Pons (tissue), 1 donor: ENCODE measurements around the gene ZNF213.

ENCODE experiments used
- DNase-seq: peaks from one replicate; pipeline ENCODE4 v3.0.0-alpha.2; 2016; ENCODE audit warnings: low spot score

Gene ZNF213, protein sequence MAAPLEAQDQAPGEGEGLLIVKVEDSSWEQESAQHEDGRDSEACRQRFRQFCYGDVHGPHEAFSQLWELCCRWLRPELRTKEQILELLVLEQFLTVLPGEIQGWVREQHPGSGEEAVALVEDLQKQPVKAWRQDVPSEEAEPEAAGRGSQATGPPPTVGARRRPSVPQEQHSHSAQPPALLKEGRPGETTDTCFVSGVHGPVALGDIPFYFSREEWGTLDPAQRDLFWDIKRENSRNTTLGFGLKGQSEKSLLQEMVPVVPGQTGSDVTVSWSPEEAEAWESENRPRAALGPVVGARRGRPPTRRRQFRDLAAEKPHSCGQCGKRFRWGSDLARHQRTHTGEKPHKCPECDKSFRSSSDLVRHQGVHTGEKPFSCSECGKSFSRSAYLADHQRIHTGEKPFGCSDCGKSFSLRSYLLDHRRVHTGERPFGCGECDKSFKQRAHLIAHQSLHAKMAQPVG

DNA sequence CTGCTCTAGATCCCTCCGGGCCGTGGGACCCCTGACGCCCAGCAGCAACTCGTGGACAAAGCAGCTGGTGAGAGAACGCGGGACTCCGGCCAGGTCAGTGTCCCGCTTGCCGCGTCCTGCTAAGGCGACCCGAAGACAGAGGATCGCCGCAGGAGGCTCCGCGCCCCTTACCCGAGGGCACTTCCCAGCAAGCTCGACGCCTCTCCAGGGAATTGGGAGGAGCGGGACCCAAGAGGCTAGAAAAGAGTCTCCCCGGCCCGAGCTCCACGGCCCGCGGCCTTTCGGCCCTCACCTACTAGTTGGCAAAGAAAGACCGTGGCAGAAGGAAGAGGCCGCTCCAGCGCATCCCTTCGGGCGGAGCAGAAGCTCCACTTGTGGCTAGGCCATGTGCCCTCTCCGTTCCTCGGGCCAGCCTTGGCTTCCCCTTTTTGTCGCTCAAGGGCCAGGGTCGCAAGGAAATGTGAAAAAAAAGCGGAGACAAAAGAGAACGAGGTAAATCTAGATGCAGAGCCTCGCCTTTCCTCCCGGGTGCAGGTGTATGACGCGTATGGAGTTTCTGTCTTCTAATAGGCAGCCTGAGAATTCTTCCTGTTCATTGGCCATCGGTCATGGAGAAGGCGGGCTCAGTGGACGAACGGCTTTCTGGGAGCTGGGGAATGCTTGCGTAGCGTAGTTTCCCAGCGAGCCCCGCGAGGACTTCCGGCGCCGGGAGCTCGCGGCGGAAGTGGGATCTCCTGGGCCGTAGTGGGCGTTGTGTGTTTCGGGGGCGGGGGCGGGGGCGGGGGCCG lies at the start of gene ZNF213:
TSS of gene ZNF213 (plus strand) at position 692 of the 788 bp plus-strand sequence. CDS start 2,252 bp downstream, outside the sequence.
- DNase-seq, result peak; percentile 99

DNA sequence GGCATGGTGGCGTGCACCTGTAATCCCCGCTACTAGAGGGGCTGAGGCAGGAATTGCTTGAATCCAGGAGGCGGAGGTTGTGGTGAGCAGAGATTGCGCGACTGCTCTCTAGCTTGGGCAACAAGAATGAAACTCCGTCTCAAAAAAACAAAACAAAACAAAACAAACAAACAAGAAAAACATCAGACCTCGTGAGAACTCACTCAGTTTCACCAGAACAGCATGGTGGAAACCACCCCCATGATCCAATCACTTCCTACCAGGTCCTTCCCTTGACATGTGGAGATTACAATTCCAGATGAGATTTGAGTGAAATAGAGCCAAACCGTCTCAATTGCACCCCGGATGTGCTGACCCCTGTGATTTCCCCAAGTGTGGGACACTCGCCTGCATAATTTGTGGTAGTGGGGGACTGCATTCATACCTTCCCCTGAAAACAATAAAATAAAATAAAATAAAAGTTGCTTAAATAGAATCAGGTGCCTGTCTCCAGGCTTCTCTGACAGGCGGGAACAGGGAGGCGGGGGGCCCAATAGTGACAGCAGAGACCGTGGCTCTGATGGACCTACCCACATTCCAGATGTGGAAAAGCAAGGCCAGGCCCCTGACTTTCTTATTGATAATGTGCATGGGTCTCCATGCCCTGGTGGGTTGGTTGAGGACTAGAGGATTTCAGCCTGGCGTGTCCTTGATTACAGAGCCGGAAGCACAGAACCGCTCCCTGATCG lies 48.8 kb upstream of the ZNF213 start:
- DNase-seq, result no peak

DNA sequence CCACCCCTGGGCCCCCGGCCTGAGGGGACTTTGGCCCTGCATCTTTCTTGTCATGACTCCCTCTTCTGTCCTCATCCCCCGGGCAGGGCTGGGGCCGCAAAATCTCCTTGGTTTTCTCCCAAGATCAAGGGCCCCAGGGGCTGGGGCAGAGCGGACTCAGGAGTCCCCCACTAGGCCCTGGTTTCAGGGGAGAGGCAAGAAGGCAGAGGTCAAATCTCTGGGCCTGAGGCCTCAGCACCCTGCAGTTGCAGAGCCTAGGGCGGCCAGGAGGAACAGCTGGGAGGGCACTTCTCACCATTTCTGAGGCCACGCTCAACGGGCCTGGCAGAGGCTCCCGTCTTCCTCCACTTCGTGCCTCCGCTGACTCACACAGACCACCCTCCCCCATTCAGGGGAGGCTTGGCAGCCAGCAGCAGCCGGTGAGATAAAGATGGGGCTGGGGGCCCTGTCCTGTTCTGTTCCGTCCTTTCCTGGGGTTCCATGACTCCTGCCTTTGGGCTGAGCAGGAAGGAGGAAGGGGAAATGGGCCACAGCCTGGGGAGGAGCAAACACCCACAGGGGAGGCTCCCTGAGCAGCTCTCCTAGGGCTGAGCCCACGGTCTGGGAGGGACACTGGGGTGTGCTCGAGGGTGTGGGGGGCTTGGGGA lies 48.1 kb upstream of the ZNF213 start:
- no peak for DNase-seq

DNA sequence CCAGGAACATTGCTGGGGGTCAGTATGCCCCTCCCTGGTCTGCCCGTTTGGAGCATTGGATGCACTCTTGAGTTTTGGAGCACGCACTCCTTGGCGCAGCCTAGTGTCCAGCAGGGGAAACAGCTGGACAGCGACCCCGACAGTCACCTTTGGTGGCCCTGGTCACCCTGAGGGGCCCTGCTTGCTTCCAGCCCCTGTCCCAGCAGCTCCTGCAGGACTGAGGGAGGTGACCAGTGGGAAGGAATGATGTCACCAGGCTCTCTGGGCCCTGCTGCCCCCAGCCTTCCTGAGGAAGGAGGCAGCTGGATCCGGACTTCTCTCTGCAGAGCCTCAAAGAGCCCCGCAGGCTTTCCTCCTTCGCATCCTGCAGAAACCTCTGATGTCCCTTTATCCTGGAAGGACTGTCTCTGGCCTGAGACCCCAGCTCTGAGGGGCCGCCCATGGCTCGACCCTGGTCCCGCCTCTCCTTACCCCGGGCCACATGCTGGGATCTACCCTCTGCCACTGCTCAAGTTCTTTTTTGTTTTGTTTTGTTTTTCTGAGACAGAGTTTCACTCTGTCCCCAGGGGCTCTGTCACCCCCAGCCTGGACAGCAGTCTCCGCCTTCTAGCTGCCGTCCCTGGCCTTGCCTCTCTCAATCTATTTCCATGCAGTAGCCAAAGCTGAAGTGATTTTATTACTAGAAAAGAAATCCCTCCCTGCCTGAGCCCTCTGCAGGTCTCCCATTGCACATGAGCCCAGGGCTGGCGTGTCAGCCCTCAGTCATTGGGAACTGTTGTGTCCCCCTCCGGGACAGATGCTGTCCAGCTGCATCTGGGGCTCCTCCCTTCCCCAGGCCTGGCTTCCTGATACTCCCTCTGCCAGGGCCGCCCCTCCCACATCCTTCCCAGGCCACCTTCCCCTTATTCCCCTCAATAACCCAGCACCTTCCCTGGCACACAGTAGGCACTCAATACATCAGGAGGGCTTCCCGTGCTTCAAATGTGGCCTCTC lies 47.3 kb upstream of the ZNF213 start:
- no peak for DNase-seq

- no peak for DNase-seq
Observed at GRCh38 chr16:3088450-3088849, 46.4 kb upstream of the ZNF213 start.

- DNase-seq, result no peak
Observed at GRCh38 chr16:3088925-3089716, 45.7 kb upstream of the ZNF213 start.

DNA sequence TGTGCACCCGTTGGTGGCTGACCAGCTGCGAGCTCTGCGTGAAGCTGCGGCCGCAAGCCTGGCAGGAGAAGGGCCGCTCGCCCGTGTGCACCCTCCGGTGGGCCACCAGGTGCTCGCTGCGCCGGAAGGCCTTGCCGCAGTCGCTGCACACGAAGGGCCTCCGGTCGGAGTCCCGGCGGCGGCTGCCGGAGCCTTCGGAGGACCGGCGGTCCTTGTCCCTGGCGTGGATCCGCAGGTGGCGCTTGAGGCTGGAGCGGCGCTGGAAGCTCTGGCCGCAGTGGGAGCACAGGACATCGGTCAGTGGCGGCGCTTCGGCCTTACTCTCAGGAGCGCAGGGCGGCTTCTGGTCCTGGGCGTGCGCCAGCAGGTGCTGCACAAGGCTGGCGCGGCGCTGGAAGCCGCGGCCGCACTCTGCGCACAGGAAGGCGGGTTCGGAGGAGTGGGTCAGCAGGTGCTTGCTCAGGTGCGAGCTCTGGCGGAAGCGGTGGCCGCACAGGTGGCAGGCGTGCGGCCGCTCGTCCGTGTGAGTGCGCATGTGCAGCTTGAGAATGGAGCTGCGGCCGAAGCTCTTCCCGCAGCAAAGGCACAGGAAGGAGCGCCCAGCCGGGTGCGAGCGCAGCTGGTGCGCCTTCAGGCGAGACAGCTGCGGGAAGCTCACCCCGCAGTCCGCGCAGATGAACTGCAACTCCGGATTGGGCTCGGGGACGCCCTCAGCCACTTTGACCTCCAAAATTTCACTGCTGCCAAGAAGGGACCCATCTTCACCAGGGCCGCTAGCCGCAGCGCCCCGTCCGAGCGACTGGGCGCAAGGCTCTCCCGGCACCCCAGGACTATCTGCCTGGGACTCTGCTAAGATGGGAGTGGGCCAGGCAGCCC lies 44.9 kb upstream of the ZNF213 start:
- DNase-seq, result no peak

DNA sequence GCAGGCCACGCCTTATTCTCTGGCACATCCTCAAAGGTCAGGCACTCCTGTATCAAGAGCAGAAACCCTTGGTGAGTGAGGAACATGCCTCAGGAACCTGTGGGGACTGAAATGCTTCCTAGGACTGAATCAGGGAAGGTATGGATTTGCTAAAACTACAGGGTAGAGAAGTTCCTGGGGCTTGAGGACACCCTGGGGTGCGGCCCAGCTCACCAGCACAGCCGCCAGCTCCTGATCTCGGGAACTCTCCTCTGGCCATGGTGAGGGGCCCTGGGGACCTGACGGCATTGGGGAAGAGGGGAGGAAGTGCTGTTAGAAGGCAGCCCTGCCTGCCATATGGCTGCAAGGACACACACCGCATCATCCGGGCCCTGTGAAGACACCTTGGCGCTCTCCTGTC lies 43.3 kb upstream of the ZNF213 start:
- DNase-seq, result no peak

- DNase-seq, result no peak
Observed at GRCh38 chr16:3092501-3092941, 42.3 kb upstream of the ZNF213 start.

DNA sequence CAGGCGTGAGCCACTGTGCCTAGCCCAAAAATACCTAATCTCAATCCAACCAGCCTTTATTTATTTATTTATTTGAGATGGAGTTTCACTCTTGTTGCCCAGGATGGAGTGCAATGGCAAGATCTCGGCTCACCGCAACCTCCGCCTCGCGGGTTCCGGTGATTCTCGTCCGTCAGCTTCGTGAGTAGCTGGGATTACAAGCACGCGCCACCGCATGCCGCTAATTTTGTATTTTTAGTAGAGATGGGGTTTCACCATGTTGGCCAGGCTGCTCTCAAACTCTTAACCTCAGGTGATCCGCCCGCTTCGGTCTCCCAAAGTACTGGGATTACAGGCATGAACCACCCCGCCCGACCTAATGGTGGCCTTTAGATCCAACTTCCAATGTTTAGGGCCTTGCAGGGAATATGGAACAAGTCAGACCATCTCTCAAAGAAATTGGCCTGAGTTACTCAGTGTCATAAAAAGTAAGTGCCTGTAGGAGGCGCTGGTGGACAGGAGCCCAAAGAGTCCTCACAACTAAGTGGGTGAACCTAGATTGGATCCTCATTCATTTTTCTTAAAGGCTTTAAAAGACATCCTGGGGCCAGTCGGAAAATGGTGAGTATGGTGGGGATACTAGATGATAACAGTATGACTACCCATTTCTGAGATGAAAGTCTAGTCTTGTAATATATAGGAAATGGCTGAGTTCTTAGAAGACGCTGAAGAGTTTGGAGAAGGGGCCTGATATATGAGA lies 40.4 kb upstream of the ZNF213 start:
- DNase-seq, result no peak

GRCh38 chr16:3095869-3096268 lies 39.0 kb upstream of the ZNF213 start:
- no peak for DNase-seq

DNA sequence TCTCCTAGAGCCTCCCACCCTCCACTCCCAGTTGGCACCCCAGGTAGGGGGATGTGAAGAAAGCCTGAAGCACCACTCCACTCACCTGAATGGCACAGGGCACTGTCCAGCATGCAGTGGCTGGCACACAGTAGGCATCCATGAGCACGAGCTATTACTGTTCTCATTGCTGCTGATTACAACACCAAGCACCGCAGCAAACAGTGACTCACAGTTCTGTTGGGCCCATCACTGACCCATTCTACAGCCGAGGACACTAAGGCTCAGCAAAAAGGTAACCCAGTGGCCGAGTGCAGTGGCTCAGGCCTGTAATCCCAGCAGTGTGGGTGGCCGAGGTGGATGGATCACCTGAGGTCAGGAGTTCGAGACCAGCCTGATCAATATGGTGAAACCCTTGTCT lies 38.5 kb upstream of the ZNF213 start:
- DNase-seq, result no peak

DNA sequence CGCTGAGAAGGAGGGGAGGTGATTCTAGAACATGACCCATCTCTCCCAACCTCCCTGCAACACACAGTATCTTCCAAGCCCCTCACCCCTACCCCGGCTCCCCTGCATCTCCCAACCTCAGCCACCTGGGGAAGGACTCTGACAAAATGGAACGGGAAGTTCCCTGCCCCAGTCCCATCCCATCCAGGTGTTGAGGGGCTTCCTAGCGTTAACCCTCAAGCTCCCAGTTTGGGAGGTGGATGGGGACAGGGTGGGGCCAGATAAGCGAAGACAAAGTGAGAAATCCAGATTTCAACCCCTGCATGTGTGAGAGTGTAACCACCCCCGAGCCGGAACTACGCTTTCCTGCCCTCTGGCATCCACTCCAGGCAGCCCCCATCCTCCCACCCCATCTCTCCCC lies 37.6 kb upstream of the ZNF213 start:
- DNase-seq, result no peak

GRCh38 chr16:3098459-3099394 lies 36.1 kb upstream of the ZNF213 start, which contains the start of gene ZSCAN10:
ZSCAN10 (minus strand) TSS chr16:3099294; CDS start chr16:3092937, 6,357 bp downstream.
- DNase-seq, result no peak

GRCh38 chr16:3099395-3099731 lies 35.5 kb upstream of the ZNF213 start:
- no peak for DNase-seq

DNA sequence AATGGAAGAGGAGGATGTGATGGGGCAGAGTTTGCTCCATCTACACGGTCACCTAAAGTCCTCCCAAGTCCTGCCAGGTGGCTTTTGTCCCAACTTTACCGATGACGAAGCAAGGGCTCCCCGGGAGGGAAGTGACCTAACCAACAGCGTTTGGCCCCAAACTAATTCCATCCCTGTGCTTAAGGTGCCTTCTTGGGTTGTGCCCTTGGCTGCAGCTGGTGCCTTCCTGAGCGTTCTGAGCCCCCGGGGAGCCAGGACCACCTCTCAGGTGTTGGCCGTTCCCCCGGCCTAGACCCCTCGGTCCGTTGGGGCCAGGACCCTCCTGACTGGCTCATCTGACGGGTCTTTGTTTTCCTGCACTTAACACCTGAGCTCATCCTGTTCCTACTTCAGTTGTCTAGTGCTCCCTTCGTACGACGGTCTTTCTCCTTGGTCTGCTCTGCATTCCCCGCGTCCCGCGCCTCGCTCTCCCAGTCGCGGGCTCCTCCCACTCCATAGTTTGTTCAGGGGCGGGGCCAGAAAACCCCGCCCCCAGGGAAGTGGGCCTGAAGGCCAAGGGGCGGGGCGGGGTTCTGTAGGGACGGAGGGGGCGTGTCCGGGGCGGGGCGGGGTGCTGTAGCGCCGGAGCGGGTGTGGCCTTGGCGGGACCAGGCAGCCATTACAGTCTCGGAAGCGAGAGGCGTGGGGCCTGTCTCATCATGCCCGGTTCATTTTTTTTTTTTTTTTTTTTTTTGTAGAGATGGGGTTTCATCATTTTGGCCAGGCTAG lies 34.9 kb upstream of the ZNF213 start:
- DNase-seq, result peak; percentile 78
